Type B pancreatic cell (in vitro differentiated cells): ENCODE data around the gene FMNL2. TPM values are rescaled to one million over a fixed set of nuclear protein-coding genes. Genes with fewer than 3 reads are reported as not detected.
A peak's percentile ranks its signal among the peaks of the same experiment; 100 is the strongest.

Source experiments
- DNase-seq: peaks from one replicate; pipeline ENCODE4 v3.0.0; 2021; ENCODE audit warnings: mixed read lengths; ENCODE audit not compliant: unreplicated experiment; ENCODE audit errors: extremely low spot score
- H3K27ac Mint-ChIP-seq: 2 replicates; pipeline ENCODE4 v1.8.0; 2021; ENCODE audit warnings: mild to moderate bottlenecking, mixed read lengths
- H3K27me3 Mint-ChIP-seq: 2 replicates; pipeline ENCODE4 v1.8.0; 2021; ENCODE audit warnings: mixed read lengths
- H3K36me3 Mint-ChIP-seq: 2 replicates; pipeline ENCODE4 v1.8.0; 2021; ENCODE audit warnings: mixed read lengths
- H3K4me1 Mint-ChIP-seq: one replicate; pipeline ENCODE4 v1.8.0; 2021; ENCODE audit warnings: mixed read lengths; ENCODE audit not compliant: unreplicated experiment
- H3K4me3 Mint-ChIP-seq: 2 replicates; pipeline ENCODE4 v1.8.0; 2021; ENCODE audit warnings: mild to moderate bottlenecking, mixed read lengths
- H3K9me3 Mint-ChIP-seq: 2 replicates; pipeline ENCODE4 v1.8.0; 2021; ENCODE audit warnings: mixed read lengths
- CTCF ChIP-seq: fragments of 200-600 bp; sonication (generic); conservative IDR thresholded peaks from 2 replicates; pipeline ENCODE4 v1.5.0; 2021; ENCODE audit warnings: antibody characterized with exemption, mild to moderate bottlenecking
- total RNA-seq: library from RNA; stranded (reverse); gene quantifications from 2 replicates; pipeline ENCODE4 v1.2.1, GENCODE V29; 2021; ENCODE audit warnings: low replicate concordance

Gene FMNL2
- total RNA-seq, 1 donor from 2014 or later = 62.1 TPM

GRCh38 chr2:152483276-152484063 lies 148.5 kb downstream of the FMNL2 start:
- no peak for TF ChIP-seq CTCF
- no peak for DNase-seq
- H3K27ac Mint-ChIP-seq = no peak overlapping the region

GRCh38 chr2:152485954-152486736 lies 151.2 kb downstream of the FMNL2 start:
- H3K4me1 Mint-ChIP-seq = peaks cover 51% of the 10 kb centered on the region

More at GRCh38 chr2:152483276-152484063, 148.5 kb downstream of the FMNL2 start:
- Mint-ChIP-seq H3K36me3 (no peaks in the 10 kb centered on the region), H3K9me3 (no peaks in the 10 kb centered on the region), H3K27me3 (no peaks in the 10 kb centered on the region), H3K4me3 (no peak overlapping the region), H3K4me1 (peaks cover 36% of the 10 kb centered on the region)

DNA sequence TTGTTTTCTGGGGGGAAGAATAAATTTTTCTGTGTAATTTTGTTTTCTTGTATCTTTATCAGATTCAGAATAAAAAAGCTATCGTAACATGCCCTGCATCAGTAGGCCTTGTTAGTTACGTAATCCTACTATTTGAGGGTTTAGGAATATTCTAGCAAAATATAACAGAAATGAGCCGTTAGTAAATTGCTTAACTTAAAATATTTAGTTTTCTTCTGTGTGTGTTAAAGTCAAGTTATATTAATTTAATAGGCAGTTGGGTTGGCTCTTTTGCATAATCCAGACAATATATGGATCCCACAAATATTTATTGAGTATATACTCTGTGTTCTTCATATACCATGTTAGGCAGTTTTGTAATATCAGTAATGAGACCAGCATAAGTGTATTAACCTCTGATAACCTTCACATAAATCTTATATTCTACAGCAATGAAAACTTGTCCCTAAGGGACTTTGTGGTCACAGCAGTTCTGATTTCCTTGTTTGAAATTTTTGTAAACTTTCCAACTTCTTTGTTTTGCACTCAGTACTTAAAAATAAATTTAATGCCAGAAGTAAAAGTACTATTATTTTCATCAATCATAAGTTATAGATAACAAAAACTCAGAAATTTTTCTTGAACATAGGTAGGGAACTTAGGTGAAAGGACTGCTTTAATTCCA lies 151.9 kb downstream of the FMNL2 start:
- Mint-ChIP-seq H3K4me1 (peaks cover 48% of the 10 kb centered on the region), H3K36me3 (no peaks in the 10 kb centered on the region), H3K9me3 (no peaks in the 10 kb centered on the region), H3K27me3 (no peaks in the 10 kb centered on the region), H3K27ac (peak overlapping the region; percentile 2), H3K4me3 (peak overlapping the region; percentile 27)
- DNase-seq = no peak
- no peak for TF ChIP-seq CTCF

More at GRCh38 chr2:152485954-152486736, 151.2 kb downstream of the FMNL2 start:
- no peak for TF ChIP-seq CTCF
- Mint-ChIP-seq H3K27me3 (no peaks in the 10 kb centered on the region), H3K4me3 (peak overlapping the region; percentile 27), H3K9me3 (no peaks in the 10 kb centered on the region), H3K36me3 (no peaks in the 10 kb centered on the region), H3K27ac (peak overlapping the region; percentile 2)
- no peak for DNase-seq

DNA sequence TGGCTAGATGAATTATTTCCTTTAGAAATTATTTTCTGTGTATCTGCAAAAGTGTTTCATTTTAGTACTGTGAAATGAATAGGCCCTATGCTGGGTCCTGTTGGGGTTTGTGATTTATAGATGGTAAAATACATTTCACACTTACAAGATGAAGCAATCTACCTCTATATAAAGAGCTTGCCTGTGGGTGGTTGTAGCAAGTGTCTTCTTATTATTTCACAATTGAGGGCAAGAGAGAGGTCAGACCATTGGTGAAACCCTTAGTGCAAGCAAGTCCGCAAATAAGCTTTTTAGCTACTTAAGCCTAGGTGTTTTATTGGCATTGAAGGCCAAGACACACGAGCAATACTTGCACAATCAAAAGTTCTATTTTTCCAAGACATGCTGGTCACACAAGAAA lies 153.1 kb downstream of the FMNL2 start:
- Mint-ChIP-seq H3K27ac (no peak overlapping the region), H3K36me3 (peaks cover under 1% of the 10 kb centered on the region), H3K4me1 (peaks cover 59% of the 10 kb centered on the region), H3K27me3 (no peaks in the 10 kb centered on the region), H3K4me3 (no peak overlapping the region), H3K9me3 (no peaks in the 10 kb centered on the region)
- no peak for TF ChIP-seq CTCF
- DNase-seq = no peak

DNA sequence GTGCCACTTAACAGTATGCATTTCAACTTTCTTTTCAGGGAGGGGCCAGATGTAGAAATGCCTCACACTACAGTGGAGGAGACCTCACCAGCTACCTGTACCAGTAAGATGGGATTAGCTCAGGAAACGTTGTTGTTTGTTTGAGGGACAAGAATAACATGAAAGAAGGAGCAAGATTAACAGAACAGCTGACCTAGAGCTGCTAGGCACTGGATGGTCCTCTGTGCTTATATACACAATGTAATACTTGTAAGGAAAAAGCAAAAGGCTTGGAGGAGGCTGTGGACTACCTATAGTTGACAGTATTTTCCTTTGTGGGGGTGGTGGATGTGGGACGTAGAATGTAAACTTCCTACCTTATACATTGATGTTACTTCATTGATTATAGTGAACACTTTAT lies 154.4 kb downstream of the FMNL2 start:
- H3K27me3 Mint-ChIP-seq = no peaks in the 10 kb centered on the region
- no peak for TF ChIP-seq CTCF
- peaks cover 66% of the 10 kb centered on the region for H3K4me1 Mint-ChIP-seq
- no peaks in the 10 kb centered on the region for H3K9me3 Mint-ChIP-seq
- peaks cover 5% of the 10 kb centered on the region for H3K36me3 Mint-ChIP-seq
- no peak for DNase-seq
- no peak overlapping the region for H3K27ac Mint-ChIP-seq
- H3K4me3 Mint-ChIP-seq = no peak overlapping the region
